Stimulated activated CD8-positive, alpha-beta memory T cell treated with anti-CD3 and anti-CD28 coated beads, Interleukin-12 subunit alpha, Interleukin-12 subunit beta, amount 100 ng/mL, for 1 hour (primary cell): ENCODE measurements around the gene SHB.

Experiments used
- DNase-seq: peaks from one replicate; pipeline ENCODE4 v3.0.0-alpha.2; 2020; ENCODE audit warnings: low read depth

SHB gene

GRCh38 chr9:37953206-37953774 lies 115.7 kb downstream of the SHB start:
- DNase-seq = no peak

DNA sequence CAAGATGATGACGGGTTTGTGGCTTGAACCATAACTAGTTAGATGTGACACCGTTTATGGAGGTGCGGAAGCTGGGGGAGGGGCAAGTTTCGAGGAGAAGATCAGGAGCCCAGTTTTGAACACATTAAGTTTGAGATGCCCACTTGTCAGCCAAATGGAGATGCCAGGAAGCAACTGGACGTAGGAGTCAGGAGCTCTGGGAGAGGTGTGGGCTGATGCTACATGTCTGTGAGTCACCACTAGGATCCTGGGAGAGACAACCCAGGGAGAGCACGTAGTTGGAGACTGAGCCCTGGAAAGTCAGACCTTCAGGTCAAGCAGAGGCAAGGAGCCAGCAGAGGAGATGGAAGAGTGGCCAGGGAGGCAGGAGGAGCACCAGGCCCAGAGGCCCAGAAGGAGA lies 116.3 kb downstream of the SHB start:
- no peak for DNase-seq

GRCh38 chr9:37951671-37952449 lies 117.2 kb downstream of the SHB start:
- no peak for DNase-seq

DNA sequence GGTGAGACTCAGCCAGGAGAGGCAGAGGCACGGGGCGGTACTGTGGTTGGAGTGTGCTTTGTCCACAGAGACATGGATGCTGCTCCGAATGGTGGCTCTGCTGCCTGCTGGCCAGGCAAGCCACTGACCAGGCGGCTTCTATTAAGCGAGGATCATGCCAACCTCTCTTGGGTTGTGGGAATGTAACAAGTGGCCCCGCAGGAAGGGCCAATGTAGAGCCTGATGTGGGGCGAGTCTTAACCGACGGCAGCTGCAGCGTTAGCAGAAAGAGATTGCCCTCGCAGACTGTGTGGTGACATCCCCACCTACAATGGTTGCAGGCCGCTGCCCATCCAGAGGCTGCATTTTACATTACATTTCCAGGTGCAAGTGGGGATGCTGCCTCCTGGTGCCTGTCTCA lies 118.5 kb downstream of the SHB start:
- DNase-seq = no peak

DNA sequence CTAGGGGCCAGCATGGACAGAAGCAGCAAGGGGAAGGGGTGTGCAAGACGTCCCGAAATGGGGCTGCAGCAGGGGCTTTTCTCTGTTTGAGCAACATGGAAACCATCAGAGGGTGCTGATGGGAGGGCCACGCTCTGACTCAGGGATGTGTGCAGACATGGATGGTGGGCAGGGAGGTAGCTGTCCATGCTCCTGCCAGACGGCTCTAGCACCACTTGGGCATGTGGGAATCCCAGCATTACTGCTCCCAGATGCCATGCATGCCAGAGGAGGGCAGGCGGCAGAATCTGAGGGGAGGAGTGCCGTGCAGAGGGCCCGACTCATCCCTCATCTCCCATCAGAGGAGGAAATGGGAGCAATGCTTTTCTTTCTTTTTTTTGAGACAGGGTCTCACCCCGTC lies 119.5 kb downstream of the SHB start:
- DNase-seq = no peak

- no peak for DNase-seq
Measured at GRCh38 chr9:37948417-37948980, 120.5 kb downstream of the SHB start.

GRCh38 chr9:37947977-37948376 lies 121.0 kb downstream of the SHB start:
- no peak for DNase-seq

GRCh38 chr9:37947471-37947870 lies 121.6 kb downstream of the SHB start:
- no peak for DNase-seq

- DNase-seq = no peak
Measured at GRCh38 chr9:37946971-37947370, 122.1 kb downstream of the SHB start.

DNA sequence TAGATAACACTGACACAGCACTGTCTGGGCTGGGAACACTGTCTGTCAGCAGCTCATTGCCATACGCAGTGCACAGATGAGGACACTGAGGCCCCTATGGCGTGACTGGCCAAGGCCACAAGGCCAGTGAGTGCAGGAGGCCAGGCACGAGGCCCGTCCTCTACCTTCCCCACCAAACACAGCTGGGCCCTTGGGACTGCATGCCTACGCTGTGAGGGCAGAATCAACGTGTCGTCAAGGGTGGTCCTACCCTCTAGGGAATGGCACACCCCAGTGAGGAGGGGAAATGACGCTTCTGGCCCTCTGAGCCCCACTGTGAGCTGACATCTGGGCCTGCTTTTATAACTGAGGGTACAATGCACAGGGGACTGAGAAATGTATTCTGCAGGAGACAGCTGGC lies 123.0 kb downstream of the SHB start:
- no peak for DNase-seq

DNA sequence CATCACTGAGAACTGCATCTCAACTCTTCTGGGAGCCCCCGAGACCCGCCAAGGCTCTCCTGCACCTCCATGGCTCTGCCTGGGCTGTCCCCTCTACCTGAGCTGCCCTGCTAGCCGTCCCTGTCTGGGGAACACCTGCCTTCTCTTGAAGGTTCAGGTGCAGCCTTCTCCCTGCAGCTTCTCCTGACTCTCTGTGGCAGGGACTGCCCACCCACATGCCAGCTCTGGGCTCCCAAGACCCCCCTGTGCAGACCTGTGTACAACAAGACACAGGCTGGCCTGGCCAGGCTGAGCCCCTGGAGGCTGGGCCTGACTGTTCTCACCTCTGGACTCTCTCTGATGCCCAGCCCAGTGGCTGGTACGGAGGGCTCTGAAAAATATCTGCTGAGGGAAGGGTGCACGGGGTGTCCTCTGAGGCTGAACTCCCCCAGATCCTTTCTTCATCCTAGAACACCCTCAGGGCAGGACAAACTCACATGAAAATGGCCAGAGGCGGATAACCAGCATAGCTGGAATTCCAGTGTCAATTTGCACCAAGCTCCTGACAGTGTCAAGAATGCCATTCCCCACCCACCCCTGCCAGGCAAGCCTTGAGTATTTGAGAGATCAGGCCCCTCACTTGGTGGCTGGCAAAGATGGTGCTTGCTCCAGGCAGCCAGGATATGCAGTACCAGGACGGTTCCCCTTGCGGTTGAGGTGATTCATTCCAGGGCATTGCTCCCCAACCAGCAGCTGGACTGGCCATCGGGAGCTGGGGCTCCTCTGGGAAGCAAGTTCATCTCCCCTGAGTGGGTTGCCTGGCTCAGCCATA lies 124.2 kb downstream of the SHB start:
- DNase-seq = no peak

DNA sequence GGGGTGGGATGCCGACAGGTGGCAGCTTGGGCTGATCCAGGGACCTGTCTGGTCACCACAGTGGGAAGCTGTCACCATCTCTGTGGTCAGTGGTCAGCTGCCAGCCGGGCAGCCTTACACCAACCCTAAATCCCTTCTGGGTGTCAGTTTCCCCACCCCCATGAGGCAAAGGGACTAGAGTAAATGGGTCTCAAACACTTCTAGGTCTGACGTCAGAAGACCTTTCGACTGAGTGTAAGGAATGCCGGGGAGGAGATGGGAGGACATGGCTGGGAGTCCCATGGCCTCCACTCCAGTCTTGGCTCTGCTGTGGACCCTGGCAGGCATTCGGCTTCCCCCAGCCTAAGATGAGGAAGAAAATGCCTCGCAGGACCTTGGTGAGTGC lies 124.8 kb downstream of the SHB start:
- DNase-seq = no peak

DNA sequence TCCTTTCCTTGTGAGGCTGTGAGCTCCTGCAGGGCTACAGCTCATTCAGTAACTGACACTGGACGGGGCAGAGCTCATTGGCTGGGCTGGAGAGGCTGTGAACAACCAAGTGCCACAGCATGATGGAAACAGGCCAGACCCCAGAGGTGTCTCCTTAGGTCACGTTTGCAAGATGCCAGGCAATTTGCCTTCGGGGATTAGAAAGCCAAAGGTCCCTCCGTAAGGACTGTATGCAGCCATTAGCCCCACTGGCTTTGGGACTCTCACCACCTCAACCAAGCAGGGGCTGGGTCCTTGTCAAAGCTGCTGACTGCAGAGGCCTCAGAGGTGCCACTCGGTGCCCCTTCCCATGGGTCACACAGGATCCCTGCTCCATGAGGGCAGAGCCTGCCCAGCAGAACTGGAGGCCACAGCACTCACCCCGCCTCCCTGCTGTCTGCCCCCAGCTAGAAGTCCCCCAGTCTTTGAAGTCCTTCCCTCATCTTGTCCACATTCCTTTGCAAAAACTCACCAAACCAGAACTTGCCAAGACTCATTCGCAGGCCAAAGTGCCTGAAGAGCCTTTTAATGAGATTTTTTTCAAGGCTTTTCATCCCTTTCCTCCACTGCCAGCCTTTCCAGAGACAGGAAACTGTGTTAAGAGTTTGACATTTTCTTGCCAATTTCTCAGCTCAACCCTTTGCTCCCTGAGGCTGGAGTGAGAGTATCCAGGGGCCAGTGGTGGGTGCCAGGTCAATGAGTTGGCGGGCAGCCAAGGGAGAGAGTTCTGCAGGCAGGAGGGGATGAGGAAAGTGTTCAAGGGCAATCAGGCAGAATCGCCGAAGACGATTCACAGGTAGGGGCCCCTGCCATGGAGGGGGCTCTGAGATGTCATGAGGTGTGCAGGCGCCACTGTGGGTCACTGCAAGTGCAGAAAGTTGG lies 125.4 kb downstream of the SHB start:
- no peak for DNase-seq

DNA sequence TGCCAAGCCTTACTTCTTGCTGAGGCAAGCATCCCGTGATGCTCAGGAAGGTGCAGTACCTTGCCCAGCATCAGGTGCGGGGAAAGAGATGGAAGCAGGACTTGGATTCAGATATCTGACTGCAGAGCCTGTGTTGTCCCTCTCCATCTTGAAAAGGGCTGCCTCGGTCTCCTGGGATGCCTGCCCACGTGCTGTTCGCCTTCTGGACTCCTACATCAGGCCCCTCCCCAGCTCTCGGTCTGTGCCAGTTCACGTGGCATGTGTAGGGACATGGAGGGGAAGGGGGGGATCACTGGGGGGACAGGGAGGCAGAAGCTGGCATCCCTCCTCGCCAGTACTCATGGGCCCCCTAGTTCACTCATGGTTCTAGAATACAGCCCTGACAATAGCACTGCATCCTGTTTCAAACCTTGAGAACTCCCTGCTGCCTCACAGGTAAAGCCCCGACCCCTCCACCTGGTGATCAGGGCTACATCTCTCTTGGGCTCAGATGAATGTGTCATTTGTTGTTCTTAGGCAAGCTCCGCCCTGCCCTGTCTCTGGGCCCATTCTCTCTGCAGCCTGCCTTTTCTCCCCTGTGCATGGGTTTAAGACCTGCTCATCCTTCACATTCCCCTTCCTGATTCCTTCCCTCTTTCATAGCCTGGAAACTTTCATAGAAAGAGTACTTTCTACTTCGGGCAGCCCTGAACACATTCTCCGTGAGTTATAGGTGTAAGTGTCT lies 126.2 kb downstream of the SHB start:
- no peak for DNase-seq

- no peak for DNase-seq
Measured at GRCh38 chr9:37941253-37941652, 127.8 kb downstream of the SHB start.

DNA sequence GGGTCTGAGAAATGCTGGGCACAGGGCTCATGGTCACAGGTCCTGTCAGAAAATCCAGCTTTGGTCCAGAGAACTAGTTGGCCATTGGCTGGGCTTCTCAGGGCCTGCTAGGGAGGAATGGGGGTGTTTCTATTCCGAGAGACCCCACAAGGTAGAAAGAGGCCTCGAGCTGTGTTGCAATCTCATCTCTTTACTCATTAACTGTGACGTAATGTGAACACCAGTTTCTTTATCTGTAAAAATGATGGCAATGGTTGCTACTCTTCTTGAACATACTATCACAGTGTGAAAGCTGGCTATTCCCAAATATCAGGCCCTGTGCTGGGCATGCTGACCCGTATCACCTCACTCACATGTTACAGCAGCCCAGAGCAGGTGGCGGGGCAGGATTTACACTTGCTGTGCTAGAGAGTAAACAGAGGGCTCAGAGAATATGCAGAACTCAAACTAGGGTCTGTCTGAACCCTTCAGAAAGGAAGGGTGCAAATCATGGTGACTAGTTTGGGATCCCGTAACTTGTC lies 129.4 kb downstream of the SHB start:
- DNase-seq = no peak

DNA sequence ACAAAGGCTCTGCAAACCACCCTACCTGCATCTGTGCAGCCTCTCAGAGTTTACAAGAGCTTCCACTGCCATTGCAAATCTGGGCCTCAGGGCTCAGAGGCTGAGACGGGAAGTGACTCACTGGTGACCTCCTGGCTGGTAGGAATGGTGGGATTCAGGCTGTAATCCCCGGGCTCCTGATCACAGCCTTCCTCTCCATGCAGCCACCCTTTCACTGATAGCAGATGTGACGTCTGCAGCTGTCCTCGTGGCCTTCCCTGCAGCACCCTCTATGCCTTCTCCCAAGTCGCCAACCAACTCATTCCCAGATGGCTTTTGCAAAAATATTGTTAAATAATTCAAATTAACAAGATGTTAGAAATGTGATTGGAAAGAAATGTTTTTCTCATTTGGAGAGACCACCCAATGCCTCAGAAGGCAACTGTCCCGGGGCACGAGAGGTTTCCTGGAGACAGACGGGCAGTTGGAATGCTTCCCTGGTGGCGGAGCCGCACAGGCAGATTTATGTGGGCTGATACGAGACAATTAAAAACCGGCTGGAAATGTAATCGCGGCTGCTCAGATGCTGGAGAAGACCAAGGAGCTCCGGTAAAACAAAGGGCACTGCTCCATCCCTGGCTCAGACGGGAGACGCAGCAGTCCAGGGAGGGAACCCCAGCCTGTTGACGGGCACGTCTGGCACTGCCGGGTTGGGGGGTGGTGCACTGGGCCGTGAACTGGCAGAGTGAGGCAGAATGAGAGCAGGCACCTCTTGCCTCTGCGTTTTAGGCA lies 130.7 kb downstream of the SHB start:
- no peak for DNase-seq

DNA sequence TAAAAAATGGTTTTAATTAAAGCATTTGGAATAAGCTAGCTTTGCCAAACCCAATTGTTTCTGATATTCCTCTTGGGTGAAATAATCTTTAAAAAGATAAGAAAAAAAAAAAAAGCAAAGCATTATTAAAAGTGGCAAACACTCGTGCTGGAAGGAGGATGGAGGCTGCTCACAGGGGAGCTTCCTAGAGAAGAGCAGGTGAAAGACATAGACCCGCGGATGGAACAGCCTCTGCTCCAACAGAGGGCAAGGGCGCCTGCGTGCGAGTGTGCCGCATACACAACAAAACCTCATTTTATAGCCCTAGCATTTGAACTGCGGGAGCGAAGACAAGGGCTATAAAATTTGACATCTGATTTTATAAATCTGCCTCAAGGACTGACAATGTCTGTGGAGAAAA lies 131.7 kb downstream of the SHB start:
- no peak for DNase-seq

- DNase-seq = no peak
Measured at GRCh38 chr9:37936965-37937364, 132.1 kb downstream of the SHB start.

GRCh38 chr9:37936376-37936775 lies 132.7 kb downstream of the SHB start:
- DNase-seq = no peak
